ENCODE measurements around the gene RND1.

- TF ChIP-seq POLR2A (IDR thresholded peaks at IDR 0.05; ENCODE audit: control extremely low read depth in 1 of 2, low read depth in 2 of 2, low read length in 2 of 2) (no peak), EP300 (IDR thresholded peaks at IDR 0.05; ENCODE audit: borderline replicate concordance in 1 of 2, low read depth in 2 of 2, low read length in 2 of 2) (no peak), CTCF (IDR thresholded peaks at IDR 0.05; ENCODE audit: control extremely low read depth in 1 of 3, insufficient read depth in 1 of 3, low read depth in 1 of 3, low read length in 3 of 3) (no peak), POLR2AphosphoS5 (IDR thresholded peaks at IDR 0.05; ENCODE audit: low read depth, low read length) (no peak), MAFK (IDR thresholded peaks at IDR 0.05; ENCODE audit: low read depth, low read length) (no peak), CHD2 (IDR thresholded peaks at IDR 0.05; ENCODE audit: low read length) (no peak), EZH2 (IDR thresholded peaks at IDR 0.05; ENCODE audit: low read depth, low read length, severe bottlenecking) (no peak), ATF3 (IDR thresholded peaks at IDR 0.05; ENCODE audit: insufficient read depth, low read depth, low read length) (no peak), SRF (IDR thresholded peaks at IDR 0.05; ENCODE audit: low read depth, low read length) (no peak), HDAC6 (IDR thresholded peaks at IDR 0.05; ENCODE audit: low read depth, low read length) (no peak), CREB1 (IDR thresholded peaks at IDR 0.05) (no peak)
Observed at GRCh38 chr12:48827513-48828096, 38.1 kb downstream of the RND1 start.
